GM12878 (cell line): Measurements from ENCODE around the gene CENPP. TPM values are rescaled to one million over a fixed set of nuclear protein-coding genes. Genes with fewer than 3 reads are reported as not detected.

Source experiments
- KDM1A ChIP-seq: fragments of 200-600 bp; sonication (generic); IDR thresholded peaks from 2 replicates; pipeline ENCODE4 v1.6.1; 2016; ENCODE audit warnings: borderline replicate concordance
- ZNF384 ChIP-seq: IDR thresholded peaks from 2 replicates; pipeline ENCODE4 v1.6.1; 2012; ENCODE audit warnings: low read depth, mild to moderate bottlenecking, low read length, improper control_type of control experiment, borderline replicate concordance
- polyA plus RNA-seq, 11 experiments: library from polyadenylated mRNA; depleted of rRNA in 4 of 11; unstranded in 6 of 11; stranded (reverse) in 5 of 11; fragments of >200 nt; fragmentation: Nextera tagmentation in 4 of 11; fragmentation: Illumina TruSeq in 1 of 11; extraction: Ambion mirVana in 4 of 11; extraction: Trizol in 1 of 11; gene quantifications; 1 replicate in 1 of 11; 2 replicates in 10 of 11; pipeline versions ENCODE4 v1.2.1 to v1.2.3, GENCODE V29; 2011 to 2016; ENCODE audit warnings: inconsistent platforms in 2 of 11, missing spikeins in 2 of 11, low read depth in 1 of 11
- total RNA-seq, 4 experiments: library from RNA; depleted of rRNA in 3 of 4; stranded (reverse); fragments of >200 nt in 3 of 4; fragmentation: Illumina TruSeq in 1 of 4; extraction: Trizol in 1 of 4; gene quantifications; 2 replicates each; pipeline versions ENCODE4 v1.2.1 to v1.2.3, GENCODE V29; 2013 to 2021
- TF ChIP-seq, protein P1 (sequence below): fragments of 150-350 bp; IDR thresholded peaks from 2 replicates; pipeline ENCODE4 v1.6.1; 2016; ENCODE audit warnings: low read depth, low read length
- TF ChIP-seq, protein P2 (sequence below): fragments of 150-350 bp; IDR thresholded peaks from 2 replicates; pipeline ENCODE4 v1.6.1; 2014; ENCODE audit warnings: mild to moderate bottlenecking, low read depth, low read length
- TF ChIP-seq, protein P3 (sequence below): fragments of 450-650 bp; formaldehyde crosslinking; IDR thresholded peaks from 2 replicates; pipeline ENCODE4 v1.4.0; 2022; ENCODE audit warnings: mild to moderate bottlenecking, moderate library complexity

CENPP gene
- total and polyA plus RNA-seq, 10 of the 15 experiments (the other 5 are each of a cell fraction or from before 2014, with no cell fraction given): 9.4 to 31.4 (median 19.8) TPM

DNA sequence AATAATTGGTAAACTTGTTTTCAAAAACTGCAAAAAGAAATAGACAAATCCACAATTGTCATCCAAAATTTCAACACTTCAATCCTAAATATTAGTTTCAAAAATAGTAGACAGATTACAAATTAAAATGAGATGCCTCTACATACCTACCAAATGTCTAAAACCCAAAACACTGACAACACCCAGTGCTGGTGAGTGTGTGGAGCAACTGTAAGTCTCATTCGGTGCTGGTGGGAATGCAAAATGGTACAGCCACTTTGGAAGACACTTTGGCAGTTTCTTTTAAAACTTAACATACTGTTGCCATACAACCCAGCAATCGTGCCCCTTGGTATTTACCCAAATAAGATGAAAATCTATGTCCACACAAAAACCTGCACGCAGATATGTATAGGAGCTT is 203.4 kb downstream of the CENPP start (continued):
- TF ChIP-seq, protein P1, sequence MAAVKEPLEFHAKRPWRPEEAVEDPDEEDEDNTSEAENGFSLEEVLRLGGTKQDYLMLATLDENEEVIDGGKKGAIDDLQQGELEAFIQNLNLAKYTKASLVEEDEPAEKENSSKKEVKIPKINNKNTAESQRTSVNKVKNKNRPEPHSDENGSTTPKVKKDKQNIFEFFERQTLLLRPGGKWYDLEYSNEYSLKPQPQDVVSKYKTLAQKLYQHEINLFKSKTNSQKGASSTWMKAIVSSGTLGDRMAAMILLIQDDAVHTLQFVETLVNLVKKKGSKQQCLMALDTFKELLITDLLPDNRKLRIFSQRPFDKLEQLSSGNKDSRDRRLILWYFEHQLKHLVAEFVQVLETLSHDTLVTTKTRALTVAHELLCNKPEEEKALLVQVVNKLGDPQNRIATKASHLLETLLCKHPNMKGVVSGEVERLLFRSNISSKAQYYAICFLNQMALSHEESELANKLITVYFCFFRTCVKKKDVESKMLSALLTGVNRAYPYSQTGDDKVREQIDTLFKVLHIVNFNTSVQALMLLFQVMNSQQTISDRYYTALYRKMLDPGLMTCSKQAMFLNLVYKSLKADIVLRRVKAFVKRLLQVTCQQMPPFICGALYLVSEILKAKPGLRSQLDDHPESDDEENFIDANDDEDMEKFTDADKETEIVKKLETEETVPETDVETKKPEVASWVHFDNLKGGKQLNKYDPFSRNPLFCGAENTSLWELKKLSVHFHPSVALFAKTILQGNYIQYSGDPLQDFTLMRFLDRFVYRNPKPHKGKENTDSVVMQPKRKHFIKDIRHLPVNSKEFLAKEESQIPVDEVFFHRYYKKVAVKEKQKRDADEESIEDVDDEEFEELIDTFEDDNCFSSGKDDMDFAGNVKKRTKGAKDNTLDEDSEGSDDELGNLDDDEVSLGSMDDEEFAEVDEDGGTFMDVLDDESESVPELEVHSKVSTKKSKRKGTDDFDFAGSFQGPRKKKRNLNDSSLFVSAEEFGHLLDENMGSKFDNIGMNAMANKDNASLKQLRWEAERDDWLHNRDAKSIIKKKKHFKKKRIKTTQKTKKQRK: no peak
- TF ChIP-seq, protein P2, sequence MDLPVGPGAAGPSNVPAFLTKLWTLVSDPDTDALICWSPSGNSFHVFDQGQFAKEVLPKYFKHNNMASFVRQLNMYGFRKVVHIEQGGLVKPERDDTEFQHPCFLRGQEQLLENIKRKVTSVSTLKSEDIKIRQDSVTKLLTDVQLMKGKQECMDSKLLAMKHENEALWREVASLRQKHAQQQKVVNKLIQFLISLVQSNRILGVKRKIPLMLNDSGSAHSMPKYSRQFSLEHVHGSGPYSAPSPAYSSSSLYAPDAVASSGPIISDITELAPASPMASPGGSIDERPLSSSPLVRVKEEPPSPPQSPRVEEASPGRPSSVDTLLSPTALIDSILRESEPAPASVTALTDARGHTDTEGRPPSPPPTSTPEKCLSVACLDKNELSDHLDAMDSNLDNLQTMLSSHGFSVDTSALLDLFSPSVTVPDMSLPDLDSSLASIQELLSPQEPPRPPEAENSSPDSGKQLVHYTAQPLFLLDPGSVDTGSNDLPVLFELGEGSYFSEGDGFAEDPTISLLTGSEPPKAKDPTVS: no peak
- TF ChIP-seq KDM1A (no peak), ZNF384 (no peak)
- TF ChIP-seq, protein P3, sequence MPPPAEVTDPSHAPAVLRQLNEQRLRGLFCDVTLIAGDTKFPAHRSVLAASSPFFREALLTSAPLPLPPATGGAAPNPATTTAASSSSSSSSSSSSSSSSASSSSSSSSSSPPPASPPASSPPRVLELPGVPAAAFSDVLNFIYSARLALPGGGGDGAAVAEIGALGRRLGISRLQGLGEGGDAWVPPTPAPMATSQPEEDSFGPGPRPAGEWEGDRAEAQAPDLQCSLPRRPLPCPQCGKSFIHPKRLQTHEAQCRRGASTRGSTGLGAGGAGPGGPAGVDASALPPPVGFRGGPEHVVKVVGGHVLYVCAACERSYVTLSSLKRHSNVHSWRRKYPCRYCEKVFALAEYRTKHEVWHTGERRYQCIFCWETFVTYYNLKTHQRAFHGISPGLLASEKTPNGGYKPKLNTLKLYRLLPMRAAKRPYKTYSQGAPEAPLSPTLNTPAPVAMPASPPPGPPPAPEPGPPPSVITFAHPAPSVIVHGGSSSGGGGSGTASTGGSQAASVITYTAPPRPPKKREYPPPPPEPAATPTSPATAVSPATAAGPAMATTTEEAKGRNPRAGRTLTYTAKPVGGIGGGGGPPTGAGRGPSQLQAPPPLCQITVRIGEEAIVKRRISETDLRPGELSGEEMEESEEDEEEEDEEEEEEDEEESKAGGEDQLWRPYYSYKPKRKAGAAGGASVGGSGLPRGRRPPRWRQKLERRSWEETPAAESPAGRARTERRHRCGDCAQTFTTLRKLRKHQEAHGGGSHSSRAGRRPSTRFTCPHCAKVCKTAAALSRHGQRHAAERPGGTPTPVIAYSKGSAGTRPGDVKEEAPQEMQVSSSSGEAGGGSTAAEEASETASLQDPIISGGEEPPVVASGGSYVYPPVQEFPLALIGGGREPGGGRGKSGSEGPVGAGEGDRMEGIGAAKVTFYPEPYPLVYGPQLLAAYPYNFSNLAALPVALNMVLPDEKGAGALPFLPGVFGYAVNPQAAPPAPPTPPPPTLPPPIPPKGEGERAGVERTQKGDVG (CRISPR knock-in tag): no peak
- TF ChIP-seq, all 136 proteins: peak for 0
